Measurements from ENCODE around the gene ELP5. TPM values are rescaled to one million over a fixed set of nuclear protein-coding genes. Genes with fewer than 3 reads are reported as not detected.
"Not testable (repeated sequence)": the region's sequence is repeated elsewhere in the genome, so short reads cannot be mapped to it uniquely, and the experiment has no call there.

Gene ELP5
- total RNA-seq, 1 donor from 2014 or later = 52.2 TPM

DNA sequence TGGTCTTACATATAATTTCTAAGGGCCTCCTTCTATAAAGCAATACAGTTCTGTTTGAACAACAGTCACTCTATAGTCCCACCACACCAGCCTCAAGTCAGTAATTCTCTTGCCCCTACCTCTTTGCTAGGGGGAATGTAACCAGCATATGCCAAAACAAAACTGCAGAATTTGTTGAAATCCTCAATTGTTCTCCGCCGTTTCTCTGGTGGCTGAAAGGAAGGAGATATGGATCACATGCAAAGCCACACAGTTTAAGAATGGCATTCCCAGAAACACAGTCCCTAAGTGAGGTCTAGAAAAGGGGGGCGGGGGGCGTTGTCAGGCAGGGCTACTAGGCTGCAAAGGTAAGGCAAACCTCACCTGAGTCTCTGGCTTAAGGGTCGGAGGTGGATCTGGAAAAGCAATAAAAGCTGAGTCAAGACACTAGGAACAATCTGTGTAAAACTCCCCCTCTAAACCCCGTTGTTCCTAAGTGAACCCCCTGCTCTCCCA, 14.7 kb upstream of the ELP5 start:
- DNase-seq = no peak

DNA sequence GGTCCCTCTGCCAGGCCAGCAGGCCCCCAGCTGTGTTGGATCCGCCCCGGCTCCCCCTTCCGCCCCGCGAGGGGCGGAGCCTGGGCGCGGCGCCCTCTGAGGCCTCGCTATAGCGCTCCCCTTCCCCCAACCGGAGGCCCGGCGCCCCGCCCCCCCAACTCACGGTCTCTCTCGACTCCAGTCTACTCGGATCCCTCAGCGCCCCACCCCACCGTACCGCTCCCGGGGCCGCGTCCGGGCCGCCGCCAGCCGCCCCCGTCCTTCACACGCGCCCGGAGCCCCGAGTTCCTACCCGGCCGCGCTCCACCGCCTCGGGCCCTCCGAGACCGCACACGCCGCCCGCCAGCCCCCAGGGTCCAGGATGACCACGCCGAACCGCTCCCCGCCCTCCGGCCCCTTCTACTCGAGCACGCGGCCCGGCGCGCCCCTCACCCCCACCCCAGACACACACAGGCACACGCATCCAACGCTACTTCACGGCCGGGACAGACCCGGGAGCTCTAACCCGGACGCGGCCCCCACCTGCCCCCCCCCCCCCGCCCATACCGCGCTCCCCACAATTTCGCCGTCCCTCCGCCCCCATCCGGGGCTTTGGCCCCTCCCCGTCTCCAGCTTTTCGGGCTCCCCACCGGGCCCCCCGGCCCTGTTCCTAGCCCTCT, 14.1 kb upstream of the ELP5 start:
- peak; percentile 66 for DNase-seq

DNA sequence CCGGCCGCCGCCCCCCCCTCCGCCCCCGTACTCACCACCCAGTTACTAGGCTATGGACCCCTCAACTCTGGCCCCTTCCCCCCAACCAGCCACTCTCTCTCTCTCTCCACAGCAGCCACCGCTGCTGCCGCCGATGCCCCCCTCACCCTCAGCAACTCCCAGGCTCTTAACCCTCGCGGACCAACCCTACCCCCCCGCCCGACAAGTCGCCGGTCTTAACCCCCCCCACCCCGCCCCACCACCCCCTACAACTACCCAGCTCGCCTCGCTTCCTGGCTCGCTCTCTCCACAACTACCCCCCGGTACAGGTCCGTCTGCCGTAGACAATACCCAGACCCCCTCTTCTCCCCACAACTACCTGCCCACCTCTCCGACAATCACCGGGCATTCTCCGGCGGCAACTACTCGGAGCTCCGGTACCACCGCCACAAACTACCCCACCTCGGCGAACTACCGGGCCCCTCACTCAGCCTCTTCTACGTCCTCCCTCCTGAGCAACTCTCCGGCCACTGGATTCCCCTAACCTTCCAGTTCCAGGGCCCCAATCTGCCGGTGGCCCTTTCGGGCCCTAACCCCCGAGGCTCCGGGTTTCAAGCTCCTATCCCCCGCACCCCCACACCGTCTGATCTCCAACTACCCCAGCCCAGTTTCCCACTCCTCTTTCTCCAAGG, 13.5 kb upstream of the ELP5 start:
- peak; percentile 53 for DNase-seq

DNA sequence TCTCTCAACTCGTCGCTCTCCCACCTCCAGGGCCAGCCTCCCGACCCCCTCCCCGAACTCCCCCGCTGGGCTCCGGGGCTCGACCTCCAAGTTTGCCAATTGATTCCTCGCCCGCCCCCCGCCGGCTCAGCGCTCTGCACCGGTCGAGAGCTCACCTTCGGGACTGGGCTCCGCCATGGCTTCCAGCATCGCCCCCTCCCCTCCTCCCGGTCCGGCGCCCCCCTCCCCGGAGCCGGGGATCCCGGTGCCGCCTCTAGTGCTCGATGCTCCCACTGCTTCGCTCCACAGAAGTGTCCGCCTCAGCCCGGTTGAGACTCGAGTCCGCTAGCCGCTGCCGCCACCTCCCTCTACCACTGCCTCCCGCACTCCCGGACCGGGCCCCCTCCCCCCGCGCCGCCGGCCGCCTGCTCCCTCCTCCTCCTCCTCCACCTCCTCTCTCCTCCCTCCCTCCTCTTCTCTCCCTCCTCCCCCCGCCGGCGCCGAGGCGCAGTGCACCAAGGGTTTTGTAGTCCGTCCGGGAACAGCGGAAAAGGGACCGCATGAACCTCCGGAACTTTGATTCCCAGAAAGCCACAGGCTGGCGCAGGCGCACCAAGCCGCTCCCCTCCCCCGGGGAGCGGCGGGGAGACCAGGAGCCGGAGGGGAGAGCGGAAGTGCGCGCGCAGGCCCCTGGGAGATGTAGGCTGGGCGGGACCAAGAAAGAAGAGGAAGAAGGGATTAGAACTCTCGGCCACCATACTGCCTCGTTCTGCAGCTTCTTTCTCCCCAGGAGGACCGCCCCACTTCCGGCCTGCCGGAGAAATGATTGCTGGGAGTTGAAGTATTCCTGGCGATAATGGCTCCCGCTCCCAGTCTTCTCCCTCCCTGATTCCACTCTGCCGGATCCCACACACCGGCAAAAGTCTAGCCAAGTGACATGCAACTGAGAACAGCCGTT, 12.7 kb upstream of the ELP5 start, which contains the start of gene PHF23:
Gene PHF23 (minus strand): TSS at position 367 of the 937 bp plus-strand sequence. CDS start 178 bp downstream, at position 189.
- DNase-seq = peak; percentile 99

DNA sequence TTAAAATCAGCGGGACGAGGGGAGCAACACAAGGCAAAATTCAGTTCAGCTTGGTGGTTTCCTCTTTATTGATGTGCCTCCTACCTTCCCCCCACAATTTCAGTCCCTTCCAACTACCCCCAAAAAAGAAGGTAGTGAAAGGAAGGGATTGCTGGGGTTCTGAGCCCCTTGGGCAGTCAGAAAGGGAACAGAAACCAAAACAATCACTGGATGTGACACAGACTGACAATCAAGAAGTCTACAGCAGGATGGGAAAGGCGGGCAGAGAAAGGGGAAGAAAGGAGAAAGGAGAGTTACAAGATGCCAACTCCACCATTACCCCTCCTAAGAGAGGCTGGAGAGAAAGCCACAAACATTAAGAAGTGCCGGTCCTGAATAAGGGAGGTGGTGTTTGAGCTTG, 11.6 kb upstream of the ELP5 start:
- DNase-seq = no peak

DNA sequence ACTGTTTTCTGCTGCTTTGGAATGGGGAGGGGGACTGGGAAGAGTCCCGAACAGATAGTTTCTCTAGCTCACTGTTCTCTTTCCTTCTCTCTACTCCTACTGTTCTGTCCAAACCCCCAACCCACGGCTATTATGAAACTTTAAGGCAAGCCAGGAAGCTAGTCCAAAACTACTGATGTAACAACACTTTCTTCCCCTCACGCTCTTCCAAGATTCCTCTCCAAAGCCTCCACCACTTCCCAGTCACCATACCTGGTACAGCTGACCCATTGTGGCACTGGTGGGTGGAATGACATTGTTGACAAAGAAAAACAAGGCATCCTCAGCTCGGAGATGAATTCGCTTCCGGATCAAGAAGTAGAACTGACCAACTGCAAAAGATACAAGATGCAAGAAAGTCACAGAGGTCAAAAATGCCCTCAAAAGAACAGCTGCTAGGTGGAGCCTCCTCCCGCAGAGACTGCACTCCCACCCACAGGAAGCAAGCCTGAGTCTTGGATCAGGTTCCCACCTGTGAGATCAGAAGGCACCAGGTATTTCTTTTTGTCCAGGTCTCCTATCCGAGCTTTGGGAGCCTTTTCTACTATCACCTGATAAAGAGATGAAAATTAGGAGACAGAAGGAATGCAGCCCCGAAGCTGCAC, 10.8 kb upstream of the ELP5 start:
- no peak for DNase-seq

DNA sequence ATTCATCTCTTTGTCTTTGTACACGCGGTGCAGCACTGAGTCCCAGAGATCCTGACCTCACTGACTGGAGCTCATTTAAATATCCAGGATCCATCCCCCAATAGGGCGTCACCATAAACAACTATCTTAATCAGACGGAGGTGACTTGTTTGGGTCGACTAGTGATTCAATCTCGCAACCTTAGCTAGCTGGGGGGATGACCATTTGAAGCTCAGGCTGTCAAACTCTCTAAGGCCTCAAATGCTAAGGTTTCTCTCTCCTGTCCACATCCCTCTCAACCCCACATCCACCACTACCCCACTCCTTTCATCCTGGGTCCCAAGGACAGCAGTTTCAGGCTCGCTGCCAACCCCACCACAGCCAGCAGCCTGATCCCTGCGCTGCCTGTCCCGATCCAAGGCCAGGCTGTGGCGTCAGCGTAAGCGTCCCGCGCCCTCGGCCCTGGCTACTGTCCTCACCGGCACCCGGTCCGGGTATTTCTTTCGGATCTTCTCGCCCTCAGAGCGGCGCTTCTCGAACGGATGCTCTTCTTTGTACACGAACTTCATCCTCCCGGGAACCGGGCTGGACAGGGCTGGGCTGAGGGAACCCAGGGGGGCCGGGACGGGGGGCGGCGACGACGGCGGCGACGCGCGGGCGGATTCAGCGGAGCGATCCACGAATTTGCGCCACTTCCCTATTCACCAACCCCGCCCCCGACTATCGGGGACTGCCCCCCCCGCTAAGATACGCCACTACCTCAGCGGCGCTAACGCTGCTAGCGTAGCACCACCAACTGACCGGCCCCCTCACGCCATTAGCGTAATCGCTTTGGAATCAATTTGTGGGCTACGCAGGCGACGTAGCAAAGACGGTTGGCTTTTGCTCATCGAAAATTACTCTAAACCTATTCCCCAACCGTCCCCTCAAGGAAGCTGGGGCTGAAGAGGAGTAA, 10.0 kb upstream of the ELP5 start, which contains the start of gene GABARAP:
Gene GABARAP (minus strand): TSS at position 667 of the 934 bp plus-strand sequence. CDS start 119 bp downstream, at position 548.
- peak; percentile 94 for DNase-seq

DNA sequence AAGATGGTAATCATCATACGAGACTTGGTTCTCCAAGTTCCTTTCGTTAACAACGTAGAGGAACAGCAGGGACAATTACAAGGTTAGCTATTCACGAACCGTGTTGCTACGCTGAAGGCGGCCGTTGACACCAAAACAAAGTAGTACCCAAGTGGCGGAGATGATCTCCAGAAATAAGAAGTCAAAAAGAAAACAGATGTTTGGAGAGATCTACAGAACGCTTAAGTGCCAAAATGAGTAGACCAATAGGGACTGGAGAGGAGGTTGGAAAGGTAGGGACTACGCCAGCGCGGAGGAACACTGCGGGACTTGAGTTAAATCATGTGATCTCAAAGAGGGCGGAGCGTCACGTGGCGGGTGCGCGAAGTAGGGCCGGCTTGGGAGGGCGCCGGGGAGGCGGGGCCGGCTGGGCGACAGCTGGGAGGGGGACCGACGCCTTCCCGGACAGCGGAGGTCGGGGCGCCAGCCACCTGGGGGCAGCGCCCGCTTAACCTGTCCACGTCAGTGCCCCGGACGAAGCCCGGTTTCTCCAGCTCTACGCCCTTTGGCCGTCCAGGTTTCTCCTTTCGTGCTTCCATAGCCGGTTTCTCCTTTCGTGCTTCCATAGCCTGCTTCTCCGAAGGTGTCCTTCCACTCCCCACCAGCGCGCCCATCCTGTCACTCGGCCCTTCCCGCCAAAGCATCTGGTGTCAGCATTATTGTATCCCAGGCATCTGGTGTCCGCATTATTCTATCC, 9.1 kb upstream of the ELP5 start:
- peak; percentile 98 for DNase-seq

DNA sequence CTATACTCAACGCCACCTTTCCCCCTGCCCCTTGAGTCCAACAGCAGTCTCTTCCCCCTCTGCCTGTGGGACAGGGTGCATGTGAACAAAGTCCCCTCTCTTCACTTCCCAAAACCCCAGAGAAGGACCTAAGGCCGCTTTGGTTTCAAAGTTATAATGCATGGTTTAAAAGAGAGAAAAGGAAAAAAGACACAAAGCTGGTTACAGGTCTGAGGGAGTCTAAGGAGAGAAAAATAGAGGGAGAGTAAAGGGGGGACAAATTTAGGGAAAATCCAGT, 8.6 kb upstream of the ELP5 start:
- DNase-seq = no peak

DNA sequence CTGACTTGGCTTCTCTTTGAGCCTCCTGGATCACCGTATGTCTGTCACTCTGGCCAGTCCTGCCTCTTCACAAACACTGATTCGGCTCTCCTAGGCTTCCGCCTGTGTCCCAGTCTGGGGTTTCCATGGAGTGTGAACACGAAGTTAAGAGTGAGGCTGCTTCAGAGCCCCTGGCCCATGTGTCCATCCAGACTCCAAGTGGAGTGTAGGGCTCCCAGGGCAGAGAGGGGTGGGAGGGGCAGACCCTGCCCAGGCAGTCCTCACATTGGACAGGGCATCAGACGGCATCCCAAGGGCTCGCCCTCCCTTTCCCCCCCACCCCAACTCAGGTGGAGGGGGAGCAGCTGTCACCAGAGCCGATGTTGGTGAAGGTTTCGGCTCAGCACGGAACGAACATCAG, 8.2 kb upstream of the ELP5 start:
- not testable (repeated sequence) for DNase-seq

DNA sequence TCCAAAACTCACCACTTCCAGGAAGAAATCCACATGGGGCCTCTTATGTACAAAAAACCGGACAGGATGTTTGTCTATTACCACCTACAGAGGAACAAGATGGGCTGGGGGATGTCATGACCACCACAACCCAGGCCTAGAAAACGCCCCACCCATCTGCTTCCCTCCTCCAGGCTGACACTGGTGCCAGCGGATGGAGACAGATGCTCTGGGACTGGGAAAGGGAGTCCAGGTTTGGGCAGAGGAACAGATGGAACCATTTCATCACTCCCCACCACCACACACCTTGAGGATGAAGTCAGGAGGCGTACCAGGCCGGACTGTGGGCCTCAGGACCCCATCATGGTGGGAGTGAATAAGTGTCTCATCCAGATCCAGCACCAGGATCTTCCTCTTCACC, 5.2 kb upstream of the ELP5 start:
- no peak for DNase-seq

DNA sequence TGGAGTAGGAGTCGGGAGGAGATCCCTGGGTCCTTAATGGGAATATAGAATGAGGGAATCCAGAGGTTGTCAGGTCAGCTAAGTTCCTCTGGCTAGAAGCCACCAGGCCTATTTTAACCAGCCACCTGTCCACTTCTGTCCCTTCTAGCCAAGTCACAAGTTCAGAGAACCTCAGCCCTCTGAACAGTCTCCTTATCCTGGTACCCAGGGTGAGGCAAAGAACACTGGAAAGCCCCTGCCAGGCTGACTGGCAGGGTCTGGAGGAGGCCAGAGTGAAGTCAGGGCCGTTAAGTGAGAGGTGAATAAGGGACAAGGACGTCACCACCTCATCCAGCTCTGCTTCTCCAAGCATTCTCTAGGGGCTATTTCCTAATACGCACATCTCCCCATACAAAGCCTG, 3.2 kb upstream of the ELP5 start:
- no peak for DNase-seq

DNA sequence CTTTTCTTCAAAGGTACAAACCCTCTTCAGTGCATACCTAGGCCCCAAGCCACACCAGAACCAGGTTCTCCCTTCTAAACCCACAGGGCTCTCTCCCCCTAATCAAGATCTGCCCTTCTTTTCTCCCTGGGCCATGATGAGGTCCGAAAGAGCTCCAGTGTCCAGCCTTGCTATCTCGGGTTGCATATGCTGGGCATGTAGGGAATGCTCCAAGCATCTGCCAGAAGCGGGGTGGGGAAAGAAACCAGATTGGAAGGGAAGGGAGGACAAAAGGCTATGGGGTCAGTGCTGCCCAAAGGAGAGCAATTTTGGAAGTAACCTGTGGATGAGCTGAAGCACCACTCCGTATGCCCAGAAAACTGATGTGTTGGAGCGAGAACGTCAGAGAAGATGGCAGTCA, 2.8 kb upstream of the ELP5 start:
- no peak for DNase-seq

DNA sequence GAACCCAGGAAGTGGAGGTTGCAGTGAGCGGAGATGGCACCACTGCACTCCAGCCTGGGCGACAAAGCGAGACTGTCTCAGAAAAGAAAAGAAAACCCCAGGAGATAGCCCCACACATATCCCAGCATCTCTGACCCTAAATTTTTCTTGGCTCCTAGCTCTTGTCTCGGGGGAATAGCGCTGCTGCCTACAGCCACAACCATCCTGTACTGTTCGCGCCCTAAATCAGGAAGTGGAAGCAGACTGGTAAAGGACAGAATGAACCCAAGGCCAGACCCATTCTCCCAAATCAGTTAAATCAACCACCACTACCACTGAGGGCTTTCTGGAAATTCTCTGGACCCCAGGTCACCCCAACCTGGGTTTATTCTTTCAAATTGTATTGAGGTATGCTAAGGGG, 2.2 kb upstream of the ELP5 start:
- DNase-seq = no peak

DNA sequence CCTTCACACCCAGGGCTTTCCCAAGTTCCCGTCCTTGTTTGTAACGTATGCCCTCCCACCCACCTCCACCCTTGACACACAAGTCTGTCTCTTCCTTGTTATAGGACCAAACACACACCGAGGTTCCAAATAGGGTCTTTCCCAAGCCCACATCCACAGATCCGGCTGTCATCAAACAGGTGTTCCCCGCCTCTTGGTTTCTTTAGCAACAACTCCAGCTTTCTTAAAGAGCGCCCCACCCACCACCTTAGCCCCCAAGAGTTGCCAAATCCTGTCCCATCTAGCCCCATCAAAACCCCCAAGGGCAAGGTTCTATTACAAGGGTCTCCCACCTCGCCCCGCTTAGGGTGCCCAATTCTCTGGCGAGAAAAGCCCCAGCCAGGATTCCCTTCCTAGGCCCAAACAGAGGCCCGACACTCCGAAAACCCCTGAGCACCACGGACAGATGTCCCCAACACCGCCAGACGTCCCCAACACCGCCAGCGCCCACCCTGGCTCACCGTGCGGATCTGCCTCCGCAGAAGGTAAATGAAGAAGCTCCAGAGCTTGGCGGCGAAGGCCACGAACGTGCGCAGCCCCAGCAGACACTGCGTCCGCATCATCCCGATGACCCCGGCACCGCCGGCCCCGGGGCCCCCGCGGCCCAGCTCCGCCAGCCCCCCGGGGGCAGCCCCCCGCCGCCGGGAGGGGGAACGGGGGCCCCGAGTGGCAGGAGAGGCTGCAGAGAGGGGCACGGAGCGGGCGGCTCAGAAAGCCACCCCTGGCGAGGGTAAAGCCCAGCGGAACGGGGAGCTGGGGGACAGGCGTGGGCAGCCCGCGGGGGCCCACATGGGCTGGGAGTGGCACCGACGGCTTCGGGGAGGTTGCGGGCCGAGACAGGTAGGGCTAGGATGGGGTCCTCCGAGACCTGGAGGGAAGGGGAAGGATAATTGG, 1.1 kb upstream of the ELP5 start:
- peak; percentile 60 for DNase-seq

DNA sequence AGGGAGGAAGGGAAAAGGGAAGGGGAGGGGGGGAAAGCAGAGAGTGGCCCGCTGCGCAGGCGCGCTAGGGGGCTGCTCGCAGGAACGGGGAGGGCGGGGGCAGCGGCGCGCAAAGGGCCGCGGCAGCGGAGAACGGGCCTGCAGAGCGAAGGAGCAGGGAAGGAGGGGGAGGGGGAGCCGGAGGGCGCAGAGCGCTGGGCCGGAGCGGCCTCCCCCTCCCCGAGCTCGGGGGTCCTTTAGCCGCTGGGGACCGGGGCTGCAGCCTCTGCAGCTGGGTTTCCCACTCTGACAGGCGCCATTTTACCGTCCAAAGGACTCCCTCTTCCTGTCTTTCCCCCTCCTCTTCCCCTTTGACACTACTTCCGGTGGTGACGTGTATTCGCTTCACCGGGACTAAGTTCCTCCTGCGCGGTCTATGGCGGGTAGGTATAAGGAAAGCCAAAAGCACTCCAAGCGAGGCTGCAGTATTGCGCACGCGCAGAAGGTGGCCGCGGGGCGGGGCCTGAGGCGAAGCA, 297 bp upstream of the ELP5 start, which contains the start of gene CTDNEP1:
Gene CTDNEP1 (minus strand): TSS at position 74 of the 515 bp plus-strand sequence. CDS start 438 bp downstream, outside the sequence.
- DNase-seq = peak; percentile 100

DNA sequence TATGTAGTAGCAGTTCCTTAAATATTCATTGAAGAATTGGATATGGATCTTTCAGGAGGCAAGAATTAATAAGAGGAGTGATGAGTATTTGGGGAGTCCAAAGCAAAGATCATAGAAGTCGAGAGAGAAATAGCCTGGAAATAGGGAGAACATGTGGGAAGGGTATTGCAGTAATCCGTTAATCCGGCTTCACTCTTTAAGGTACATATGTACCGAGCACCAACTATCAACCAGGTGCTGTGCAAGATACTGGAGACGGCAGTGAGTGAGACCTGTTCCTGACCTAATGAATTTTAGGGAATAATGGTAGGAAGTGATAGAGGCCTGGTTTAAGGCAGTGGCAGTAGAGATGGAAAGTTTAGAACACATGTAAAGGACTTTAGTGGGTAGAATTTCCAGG, 1.1 kb downstream of the ELP5 start:
- DNase-seq = no peak

DNA sequence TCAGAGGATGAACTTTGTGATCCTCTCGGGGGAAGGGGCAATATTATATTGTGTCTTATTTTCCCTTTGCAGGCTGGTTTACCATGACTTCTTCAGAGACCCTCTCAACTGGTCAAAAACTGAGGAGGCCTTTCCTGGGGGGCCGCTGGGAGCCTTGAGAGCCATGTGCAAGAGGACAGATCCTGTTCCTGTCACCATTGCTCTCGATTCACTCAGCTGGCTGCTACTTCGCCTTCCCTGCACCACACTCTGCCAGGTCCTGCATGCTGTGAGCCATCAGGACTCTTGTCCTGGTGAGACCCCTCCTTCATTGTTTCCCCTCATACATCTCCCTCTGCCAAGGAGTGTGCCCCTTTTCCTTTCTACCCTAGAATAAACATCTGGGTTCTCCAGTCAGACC, 2.5 kb downstream of the ELP5 start:
- no peak for DNase-seq

DNA sequence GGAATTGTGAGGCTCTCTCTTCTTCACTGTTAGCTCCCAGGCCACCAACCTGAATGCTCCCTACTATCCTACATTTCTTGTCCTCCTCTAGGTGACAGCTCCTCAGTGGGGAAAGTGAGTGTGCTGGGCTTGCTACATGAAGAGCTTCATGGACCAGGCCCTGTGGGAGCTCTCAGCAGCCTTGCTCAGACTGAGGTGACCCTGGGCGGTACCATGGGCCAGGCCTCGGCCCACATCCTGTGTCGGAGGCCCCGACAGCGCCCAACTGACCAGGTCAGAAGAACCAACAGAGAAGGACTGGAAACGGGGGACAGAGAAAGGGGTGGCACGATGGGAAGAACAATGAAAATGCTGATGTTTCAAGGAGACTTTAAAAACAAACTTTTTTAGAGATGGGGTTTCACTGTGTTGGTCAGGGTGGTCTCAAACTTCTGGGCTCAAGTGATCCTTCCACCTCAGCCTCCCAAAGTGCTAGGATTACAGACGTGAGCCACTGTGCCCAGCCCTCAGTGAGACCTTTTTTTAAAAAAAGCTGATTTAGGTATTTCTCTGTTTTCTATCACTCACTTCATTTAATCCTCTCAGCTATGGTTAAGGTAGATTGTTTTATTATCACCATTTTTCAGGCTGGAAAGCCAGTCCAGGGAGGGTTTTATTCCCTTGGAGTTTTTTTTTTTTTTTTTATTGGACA, 4.9 kb downstream of the ELP5 start:
- DNase-seq = no peak

Data from dermis blood vessel endothelial cell (primary cell).